GM23338 (cell line): ENCODE data around the gene TNNI2.

ENCODE experiments used
- CREB1 ChIP-seq: fragments of 250-450 bp; sonication (Bioruptor Pico); IDR thresholded peaks from 2 replicates; pipeline ENCODE4 v1.5.0; 2020; ENCODE audit warnings: low read depth, mild to moderate bottlenecking, moderate library complexity
- CTCF ChIP-seq, 2 experiments: fragments of 200-600 bp in 1 of 2; sonication (generic) in 1 of 2; conservative IDR thresholded peaks; 2 replicates each; pipeline versions ENCODE4 v1.5.1 to v1.6.1; 2016 to 2017; ENCODE audit warnings: antibody characterized with exemption in 2 of 2, low read depth in 2 of 2, mild to moderate bottlenecking in 2 of 2, moderate library complexity in 1 of 2
- ETS1 ChIP-seq: IDR thresholded peaks from 2 replicates; pipeline ENCODE4 v1.6.1; 2016; ENCODE audit warnings: antibody characterized with exemption
- EZH2 ChIP-seq: fragments of 200-600 bp; sonication (generic); IDR thresholded peaks from one replicate; pipeline ENCODE4 v1.8.0; 2017; ENCODE audit warnings: antibody characterized with exemption, mild to moderate bottlenecking, low read depth; ENCODE audit not compliant: unreplicated experiment
- EZH2phosphoT487 ChIP-seq: fragments of 200-600 bp; sonication (generic); IDR thresholded peaks from one replicate; pipeline ENCODE4 v1.8.1; 2018; ENCODE audit warnings: antibody characterized with exemption; ENCODE audit not compliant: unreplicated experiment
- NANOG ChIP-seq: IDR thresholded peaks from 2 replicates; pipeline ENCODE4 v1.6.1; 2016; ENCODE audit warnings: antibody characterized with exemption, borderline replicate concordance
- POLR2AphosphoS5 ChIP-seq: IDR thresholded peaks from 2 replicates; pipeline ENCODE4 v1.6.1; 2016; ENCODE audit warnings: antibody characterized with exemption, low read depth
- REST ChIP-seq: IDR thresholded peaks from one replicate; pipeline ENCODE4 v1.6.1; 2018; ENCODE audit warnings: antibody characterized with exemption; ENCODE audit not compliant: unreplicated experiment
- STAT1 ChIP-seq: IDR thresholded peaks from one replicate; pipeline ENCODE4 v1.6.1; 2016; ENCODE audit warnings: antibody characterized with exemption; ENCODE audit not compliant: unreplicated experiment

GRCh38 chr11:1859004-1859403 lies 20.2 kb downstream of the TNNI2 start:
- TF ChIP-seq CREB1 (CRISPR knock-in tag) (no peak), POLR2AphosphoS5 (no peak), CTCF (conservative IDR thresholded peaks at IDR 0.05; ENCODE audit: low read depth in 2 of 2) (no peak), EZH2 (no peak), REST (no peak), EZH2phosphoT487 (no peak), STAT1 (no peak), NANOG (no peak), ETS1 (no peak)
